ENCODE results near the gene ACER3. TPM values are rescaled to one million over a fixed set of nuclear protein-coding genes. Genes with fewer than 3 reads are reported as not detected.

The ACER3 gene
- polyA plus RNA-seq, 3 donors: 22.9 to 45.4 (median 23.6) TPM

GRCh38 chr11:77054084-77054483 lies 193.4 kb downstream of the ACER3 start:
- intact Hi-C loops (cut with micrococcal nuclease): no loop called here
- no peak for DNase-seq
- Mint-ChIP-seq H3K9me3 (peaks cover 16 to 30% (median 24%) of the 10 kb centered on the region in 7 donors), H3K4me3 (no peak overlapping the region), H3K27me3 (ENCODE audit: low read depth in 3 of 3) (peaks cover 0 to 8% (median 6%) of the 10 kb centered on the region in 3 donors), H3K4me1 (no peaks in the 10 kb centered on the region), H3K36me3 (no peaks in the 10 kb centered on the region), H3K27ac (no peak overlapping the region)
- WGBS (ENCODE audit: insufficient coverage): 40% methylated on average over 1 of the region's 1 CpG
- no peak overlapping the region for H3K27ac ChIP-seq (ENCODE audit: low read depth in 1 of 2, low read length in 2 of 2)
- no peak overlapping the region for H3K9ac ChIP-seq (ENCODE audit: insufficient read depth, low read length, poor library complexity, severe bottlenecking)
- H3K4me1 ChIP-seq (ENCODE audit: control insufficient read depth in 1 of 2, insufficient read depth in 2 of 2, low read length in 2 of 2): no peaks in the 10 kb centered on the region
- no peaks in the 10 kb centered on the region for H3K36me3 ChIP-seq (replicated peaks in 1 of 2; ENCODE audit: control insufficient read depth in 1 of 2, insufficient read depth in 2 of 2, low read length in 2 of 2)
- H3K79me2 ChIP-seq (ENCODE audit: insufficient read depth, low read length): no peaks in the 10 kb centered on the region
- peaks cover 20 to 29% of the 10 kb centered on the region in 2 donors for H3K9me3 ChIP-seq (replicated peaks in 1 of 2; ENCODE audit: control insufficient read depth in 1 of 2, insufficient read depth in 1 of 2, low read length in 2 of 2)
- H2AFZ ChIP-seq (ENCODE audit: insufficient read depth, low read depth, low read length, poor library complexity, severe bottlenecking): no peak overlapping the region
- no peaks in the 10 kb centered on the region for H3K27me3 ChIP-seq (ENCODE audit: control insufficient read depth in 2 of 2, insufficient read depth in 2 of 2, low read length in 2 of 2)
- TF ChIP-seq, protein P1, sequence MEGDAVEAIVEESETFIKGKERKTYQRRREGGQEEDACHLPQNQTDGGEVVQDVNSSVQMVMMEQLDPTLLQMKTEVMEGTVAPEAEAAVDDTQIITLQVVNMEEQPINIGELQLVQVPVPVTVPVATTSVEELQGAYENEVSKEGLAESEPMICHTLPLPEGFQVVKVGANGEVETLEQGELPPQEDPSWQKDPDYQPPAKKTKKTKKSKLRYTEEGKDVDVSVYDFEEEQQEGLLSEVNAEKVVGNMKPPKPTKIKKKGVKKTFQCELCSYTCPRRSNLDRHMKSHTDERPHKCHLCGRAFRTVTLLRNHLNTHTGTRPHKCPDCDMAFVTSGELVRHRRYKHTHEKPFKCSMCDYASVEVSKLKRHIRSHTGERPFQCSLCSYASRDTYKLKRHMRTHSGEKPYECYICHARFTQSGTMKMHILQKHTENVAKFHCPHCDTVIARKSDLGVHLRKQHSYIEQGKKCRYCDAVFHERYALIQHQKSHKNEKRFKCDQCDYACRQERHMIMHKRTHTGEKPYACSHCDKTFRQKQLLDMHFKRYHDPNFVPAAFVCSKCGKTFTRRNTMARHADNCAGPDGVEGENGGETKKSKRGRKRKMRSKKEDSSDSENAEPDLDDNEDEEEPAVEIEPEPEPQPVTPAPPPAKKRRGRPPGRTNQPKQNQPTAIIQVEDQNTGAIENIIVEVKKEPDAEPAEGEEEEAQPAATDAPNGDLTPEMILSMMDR (IDR thresholded peaks at IDR 0.05): no peak
- no peaks in the 10 kb centered on the region for H4K20me1 ChIP-seq (ENCODE audit: insufficient read depth, low read length)
- H3K4me2 ChIP-seq (replicated peaks; ENCODE audit: extremely low read depth, low read length, poor library complexity, severe bottlenecking): no peak overlapping the region
- no peak overlapping the region for H3K4me3 ChIP-seq (replicated peaks in 1 of 3; ENCODE audit: low read depth in 2 of 3, low read length in 3 of 3)

- no peak for DNase-seq
- no peaks in the 10 kb centered on the region for H3K27me3 ChIP-seq (ENCODE audit: control insufficient read depth in 2 of 2, insufficient read depth in 2 of 2, low read length in 2 of 2)
- no peaks in the 10 kb centered on the region for H3K36me3 ChIP-seq (replicated peaks in 1 of 2; ENCODE audit: control insufficient read depth in 1 of 2, insufficient read depth in 2 of 2, low read length in 2 of 2)
- TF ChIP-seq, protein P1 (IDR thresholded peaks at IDR 0.05): no peak
- no peaks in the 10 kb centered on the region for H3K36me3 Mint-ChIP-seq
- no peaks in the 10 kb centered on the region for H3K4me1 Mint-ChIP-seq
- H3K4me2 ChIP-seq (replicated peaks; ENCODE audit: extremely low read depth, low read length, poor library complexity, severe bottlenecking): no peak overlapping the region
- H3K27ac Mint-ChIP-seq: no peak overlapping the region
- H3K9me3 ChIP-seq (replicated peaks in 1 of 2; ENCODE audit: control insufficient read depth in 1 of 2, insufficient read depth in 1 of 2, low read length in 2 of 2): peaks cover 20 to 29% of the 10 kb centered on the region in 2 donors
- H4K20me1 ChIP-seq (ENCODE audit: insufficient read depth, low read length): no peaks in the 10 kb centered on the region
- H3K27ac ChIP-seq (ENCODE audit: low read depth in 1 of 2, low read length in 2 of 2): no peak overlapping the region
- H3K4me3 Mint-ChIP-seq: peak overlapping the region in 1 of 2 donors; percentile 36
- H3K9me3 Mint-ChIP-seq: peaks cover 16 to 30% (median 24%) of the 10 kb centered on the region in 7 donors
- no peak overlapping the region for H2AFZ ChIP-seq (ENCODE audit: insufficient read depth, low read depth, low read length, poor library complexity, severe bottlenecking)
- intact Hi-C loops (cut with micrococcal nuclease): no loop called here
- H3K79me2 ChIP-seq (ENCODE audit: insufficient read depth, low read length): no peaks in the 10 kb centered on the region
- H3K4me1 ChIP-seq (ENCODE audit: control insufficient read depth in 1 of 2, insufficient read depth in 2 of 2, low read length in 2 of 2): no peaks in the 10 kb centered on the region
- H3K9ac ChIP-seq (ENCODE audit: insufficient read depth, low read length, poor library complexity, severe bottlenecking): no peak overlapping the region
- peaks cover 2 to 8% (median 6%) of the 10 kb centered on the region in 3 donors for H3K27me3 Mint-ChIP-seq (ENCODE audit: low read depth in 3 of 3)
- H3K4me3 ChIP-seq (replicated peaks in 1 of 3; ENCODE audit: low read depth in 2 of 3, low read length in 3 of 3): no peak overlapping the region
- no CpG with 5 or more reads among the region's 2 CpGs for WGBS (ENCODE audit: insufficient coverage)
These were observed 194.4 kb downstream of the ACER3 start for GRCh38 chr11:77055101-77055561.

Data from CD14-positive monocyte (primary cell).